Osteoblast (primary cell): Measurements from ENCODE around the gene GKN2. TPM values are rescaled to one million over a fixed set of nuclear protein-coding genes. Genes with fewer than 3 reads are reported as not detected.

Source experiments
- DNase-seq: peaks from one replicate; pipeline ENCODE4 v3.0.0; 2011; ENCODE audit warnings: low spot score, mixed read lengths; ENCODE audit not compliant: insufficient read length; ENCODE audit errors: missing footprints
- H2AFZ ChIP-seq: 2 replicates; pipeline ENCODE4 v1.6.0; 2011; ENCODE audit warnings: mild to moderate bottlenecking, low read length
- H3K27ac ChIP-seq: 2 replicates; pipeline ENCODE4 v1.5.1; 2011; ENCODE audit warnings: mild to moderate bottlenecking, low read depth, low read length, moderate library complexity
- H3K27me3 ChIP-seq: 2 replicates; pipeline ENCODE4 v1.6.0; 2012; ENCODE audit warnings: mild to moderate bottlenecking, control low read depth, inconsistent platforms, low read length, moderate library complexity; ENCODE audit not compliant: insufficient read depth
- H3K36me3 ChIP-seq: 2 replicates; pipeline ENCODE4 v1.5.1; 2011; ENCODE audit warnings: mild to moderate bottlenecking, low read length, control low read depth, moderate library complexity; ENCODE audit not compliant: insufficient read depth
- H3K4me1 ChIP-seq: 2 replicates; pipeline ENCODE4 v1.5.1; 2011; ENCODE audit warnings: mild to moderate bottlenecking, low read length, control low read depth, moderate library complexity; ENCODE audit not compliant: insufficient read depth
- H3K4me2 ChIP-seq: 2 replicates; pipeline ENCODE4 v1.6.0; 2011; ENCODE audit warnings: mild to moderate bottlenecking, low read length; ENCODE audit not compliant: insufficient read depth
- H3K4me3 ChIP-seq: fragments of 200-600 bp; sonication (generic); 3 replicates; pipeline ENCODE4 v1.5.1; 2012; ENCODE audit warnings: mild to moderate bottlenecking, low read length, inconsistent platforms; ENCODE audit not compliant: insufficient read depth
- H3K79me2 ChIP-seq: 2 replicates; pipeline ENCODE4 v1.6.0; 2012; ENCODE audit warnings: mild to moderate bottlenecking, low read length, control low read depth, inconsistent platforms; ENCODE audit not compliant: insufficient read depth
- H3K9me3 ChIP-seq: 2 replicates; pipeline ENCODE4 v1.5.1; 2011; ENCODE audit warnings: low read depth, low read length, control low read depth
- H4K20me1 ChIP-seq: 2 replicates; pipeline ENCODE4 v1.6.0; 2012; ENCODE audit warnings: mild to moderate bottlenecking, low read length, control low read depth; ENCODE audit not compliant: insufficient read depth
- CTCF ChIP-seq: IDR thresholded peaks from 2 replicates; pipeline ENCODE4 v1.5.1; 2011; ENCODE audit warnings: mild to moderate bottlenecking, low read depth, low read length, moderate library complexity; ENCODE audit errors: extremely low read depth
- total RNA-seq: library from RNA; depleted of rRNA; stranded (reverse); fragments of >200 nt; gene quantifications from 2 replicates; pipeline ENCODE4 v1.2.3, GENCODE V29; 2012

Gene GKN2
- total RNA-seq, 1 donor, result not detected

- Histone ChIP-seq H3K9me3 (no peaks in the 10 kb centered on the region), H3K4me2 (no peak overlapping the region), H3K27ac (no peak overlapping the region), H3K4me3 (no peak overlapping the region), H3K27me3 (peaks cover 13% of the 10 kb centered on the region), H4K20me1 (no peaks in the 10 kb centered on the region), H2AFZ (no peak overlapping the region), H3K79me2 (no peaks in the 10 kb centered on the region), H3K36me3 (no peaks in the 10 kb centered on the region), H3K4me1 (peaks cover 7% of the 10 kb centered on the region)
- TF ChIP-seq CTCF, result no peak
- DNase-seq, result no peak
Observed at GRCh38 chr2:68912732-68913131, 40.0 kb downstream of the GKN2 start.

GRCh38 chr2:68912111-68912510, 40.6 kb downstream of the GKN2 start:
- H4K20me1 ChIP-seq, result no peaks in the 10 kb centered on the region
- no peak for TF ChIP-seq CTCF
- H3K4me2 ChIP-seq, result no peak overlapping the region
- no peak overlapping the region for H3K4me3 ChIP-seq
- H2AFZ ChIP-seq, result no peak overlapping the region
- H3K4me1 ChIP-seq, result peaks cover 7% of the 10 kb centered on the region
- no peaks in the 10 kb centered on the region for H3K79me2 ChIP-seq
- DNase-seq, result no peak
- H3K9me3 ChIP-seq, result no peaks in the 10 kb centered on the region
- H3K27me3 ChIP-seq, result peaks cover 13% of the 10 kb centered on the region
- no peak overlapping the region for H3K27ac ChIP-seq
- no peaks in the 10 kb centered on the region for H3K36me3 ChIP-seq

GRCh38 chr2:68911709-68912108, 41.0 kb downstream of the GKN2 start:
- no peak for TF ChIP-seq CTCF
- no peak for DNase-seq
- Histone ChIP-seq H3K4me1 (peaks cover 7% of the 10 kb centered on the region), H2AFZ (no peak overlapping the region), H3K27ac (no peak overlapping the region), H3K27me3 (peaks cover 13% of the 10 kb centered on the region), H4K20me1 (no peaks in the 10 kb centered on the region), H3K4me2 (no peak overlapping the region), H3K36me3 (no peaks in the 10 kb centered on the region), H3K9me3 (no peaks in the 10 kb centered on the region), H3K79me2 (no peaks in the 10 kb centered on the region), H3K4me3 (no peak overlapping the region)

- Histone ChIP-seq H3K4me3 (no peak overlapping the region), H3K79me2 (no peaks in the 10 kb centered on the region), H3K27ac (no peak overlapping the region), H3K27me3 (peaks cover 13% of the 10 kb centered on the region), H3K4me1 (peaks cover 7% of the 10 kb centered on the region), H4K20me1 (no peaks in the 10 kb centered on the region), H2AFZ (no peak overlapping the region), H3K36me3 (no peaks in the 10 kb centered on the region), H3K9me3 (no peaks in the 10 kb centered on the region), H3K4me2 (no peak overlapping the region)
- DNase-seq, result peak; percentile 15
- no peak for TF ChIP-seq CTCF
Observed at GRCh38 chr2:68911246-68911645, 41.4 kb downstream of the GKN2 start.
